GM12878 (cell line): ENCODE results near the gene SFSWAP. TPM values are rescaled to one million over a fixed set of nuclear protein-coding genes. Genes with fewer than 3 reads are reported as not detected.

Experiments used
- ATAC-seq: fragments of 200-7000 bp; cut with Tn5 transposase; 3 replicates; pipeline ENCODE4 v1.9.1; 2020; ENCODE audit warnings: mild to moderate bottlenecking, moderate library complexity
- BruUV-seq: library from RNA; stranded (reverse); fragments of 400-500 nt; replicated peaks from 2 replicates; lab custom pipeline; 2021; lab: Mats Ljungman, UMichigan
- CTCF ChIA-PET: fragments of 300-600 bp; sonication (Branson Sonifier 250); formaldehyde crosslinking; extraction: SDS; loops from one replicate; lab custom pipeline; 2021; ENCODE audit warnings: inconsistent platforms; lab: Yijun Ruan, JAX
- POLR2A ChIA-PET: fragments of 350-600 bp; formaldehyde crosslinking; extraction: SDS; loops from one replicate; lab custom pipeline; 2021; ENCODE audit warnings: inconsistent platforms; lab: Charles Lee
- RAD21 ChIA-PET: fragments of 300-600 bp; sonication (Branson Sonifier 250); formaldehyde crosslinking; loops from one replicate; lab custom pipeline; 2023; ENCODE audit warnings: antibody characterized with exemption; ENCODE audit not compliant: unreplicated experiment; lab: Charles Lee
- SMC1A ChIA-PET: fragments of 300-600 bp; sonication (Branson Sonifier 250); formaldehyde crosslinking; loops from one replicate; lab custom pipeline; 2023; ENCODE audit not compliant: unreplicated experiment, uncharacterized antibody; lab: Charles Lee
- DNase-seq: peaks from one replicate; pipeline ENCODE4 v3.0.0-alpha.2; 2011; ENCODE audit warnings: low read depth, low spot score
- FAIRE-seq: peaks from 3 replicates; lab custom pipeline; 2011; peaks lifted over from hg19 to GRCh38; lab: Jason Lieb, UNC
- H2AFZ ChIP-seq: 2 replicates; pipeline ENCODE4 v1.6.0; 2011; ENCODE audit warnings: low read depth, low read length, control low read depth; ENCODE audit not compliant: control insufficient read depth
- H3K27ac ChIP-seq: 2 replicates; pipeline ENCODE4 v1.5.1; 2011; ENCODE audit warnings: control low read depth; ENCODE audit not compliant: control insufficient read depth, insufficient read depth
- H3K27me3 ChIP-seq, 2 experiments: replicated peaks in 1 of 2; 2 replicates each; pipeline versions ENCODE4 v1.6.0 to v1.6.1; 2011; ENCODE audit warnings: low read length in 1 of 2; ENCODE audit not compliant: control insufficient read depth in 2 of 2, insufficient read depth in 2 of 2
- H3K36me3 ChIP-seq, 2 experiments: 2 replicates each; pipeline ENCODE4 v1.5.1; 2011; ENCODE audit warnings: low read length in 1 of 2; ENCODE audit not compliant: control insufficient read depth in 2 of 2, insufficient read depth in 2 of 2
- H3K4me1 ChIP-seq: 2 replicates; pipeline ENCODE4 v1.6.1; 2011; ENCODE audit warnings: mild to moderate bottlenecking, low read length, moderate library complexity, mixed read lengths; ENCODE audit not compliant: control insufficient read depth, insufficient read depth
- H3K4me2 ChIP-seq: 2 replicates; pipeline ENCODE4 v1.6.0; 2011; ENCODE audit warnings: control low read depth; ENCODE audit not compliant: control insufficient read depth, insufficient read depth
- H3K4me3 ChIP-seq: fragments of 200-600 bp; sonication (generic); 2 replicates; pipeline ENCODE4 v1.5.1; 2016
- H3K79me2 ChIP-seq: 2 replicates; pipeline ENCODE4 v1.6.0; 2011; ENCODE audit warnings: low read length; ENCODE audit not compliant: control insufficient read depth, insufficient read depth
- H3K9ac ChIP-seq: 2 replicates; pipeline ENCODE4 v1.8.0; 2011; ENCODE audit warnings: low read length, control low read depth, mixed read lengths; ENCODE audit not compliant: control insufficient read depth, insufficient read depth
- H3K9me3 ChIP-seq: replicated peaks from 3 replicates; pipeline ENCODE4 v1.5.1; 2011; ENCODE audit warnings: mild to moderate bottlenecking, low read length; ENCODE audit not compliant: control insufficient read depth, insufficient read depth
- H4K20me1 ChIP-seq: 2 replicates; pipeline ENCODE4 v1.6.0; 2011; ENCODE audit not compliant: control insufficient read depth, insufficient read depth
- CBX3 ChIP-seq: fragments of 200-600 bp; sonication (generic); IDR thresholded peaks from 2 replicates; pipeline ENCODE4 v1.6.1; 2016; ENCODE audit warnings: low read depth, borderline replicate concordance
- ETV6 ChIP-seq, 2 experiments: fragments of 450-650 bp in 1 of 2; IDR thresholded peaks in 1 of 2; conservative IDR thresholded peaks in 1 of 2; 2 replicates each; pipeline ENCODE4 v1.6.1; 2014; ENCODE audit warnings: antibody characterized with exemption in 1 of 2, borderline replicate concordance in 1 of 2, low read depth in 1 of 2, mild to moderate bottlenecking in 1 of 2, moderate library complexity in 1 of 2
- IRF3 ChIP-seq: fragments of 450-650 bp; IDR thresholded peaks from 2 replicates; pipeline ENCODE4 v1.6.1; 2014; ENCODE audit warnings: mild to moderate bottlenecking
- MYB ChIP-seq: fragments of 150-350 bp; IDR thresholded peaks from 2 replicates; pipeline ENCODE4 v1.6.1; 2014; ENCODE audit warnings: mild to moderate bottlenecking, low read depth, low read length, borderline replicate concordance
- MYC ChIP-seq: IDR thresholded peaks from 2 replicates; pipeline ENCODE4 v1.6.1; 2011; ENCODE audit warnings: mild to moderate bottlenecking, low read length, moderate library complexity, inconsistent platforms; ENCODE audit not compliant: insufficient read depth, insufficient replicate concordance, insufficient read length, severe bottlenecking
- REST ChIP-seq: IDR thresholded peaks from 2 replicates; pipeline ENCODE4 v1.6.1; 2012; ENCODE audit warnings: mild to moderate bottlenecking, low read depth, low read length
- SMARCA5 ChIP-seq: fragments of 450-650 bp; IDR thresholded peaks from 2 replicates; pipeline ENCODE4 v1.6.1; 2017; ENCODE audit warnings: mild to moderate bottlenecking
- SPI1 ChIP-seq: IDR thresholded peaks from 2 replicates; pipeline ENCODE4 v1.6.1; 2011; ENCODE audit warnings: low read depth, mild to moderate bottlenecking, low read length, moderate library complexity, borderline replicate concordance; ENCODE audit not compliant: insufficient read depth
- SREBF1 ChIP-seq: IDR thresholded peaks from 2 replicates; pipeline ENCODE4 v1.6.1; 2012; ENCODE audit warnings: mild to moderate bottlenecking, low read length
- SREBF2 ChIP-seq: IDR thresholded peaks from 2 replicates; pipeline ENCODE4 v1.6.1; 2012; ENCODE audit warnings: mild to moderate bottlenecking, low read length
- SUZ12 ChIP-seq: fragments of 200-600 bp; sonication (generic); IDR thresholded peaks from one replicate; pipeline ENCODE4 v1.6.1; 2018; ENCODE audit warnings: antibody characterized with exemption, mild to moderate bottlenecking; ENCODE audit not compliant: unreplicated experiment
- TCF7 ChIP-seq: IDR thresholded peaks from 2 replicates; pipeline ENCODE4 v1.6.1; 2014; ENCODE audit warnings: antibody characterized with exemption, borderline replicate concordance
- WGBS: methylation state at CpG from one replicate; pipeline ENCODE4 v1.1.6; 2016; ENCODE audit warnings: low lambda C conversion rate; ENCODE audit not compliant: insufficient replicate concordance, insufficient coverage; ENCODE audit errors: missing lambda C conversion rate; 5-methylcytosine and 5-hydroxymethylcytosine counted together
- in situ Hi-C: fragments of 300-500 bp; cut with MboI; formaldehyde crosslinking; loops from 9 replicates; pipeline ENCODE4 v1.14.3; 2018; ENCODE audit warnings: mixed read lengths
- intact Hi-C: fragments of 100-400 bp; cut with micrococcal nuclease; formaldehyde crosslinking; loops from one replicate; pipeline ENCODE4 v1.14.2; 2022; ENCODE audit not compliant: unreplicated experiment
- polyA plus RNA-seq, 11 experiments: library from polyadenylated mRNA; depleted of rRNA in 4 of 11; unstranded in 6 of 11; stranded (reverse) in 5 of 11; fragments of >200 nt; fragmentation: Nextera tagmentation in 4 of 11; fragmentation: Illumina TruSeq in 1 of 11; extraction: Ambion mirVana in 4 of 11; extraction: Trizol in 1 of 11; gene quantifications; 1 replicate in 1 of 11; 2 replicates in 10 of 11; pipeline versions ENCODE4 v1.2.1 to v1.2.3, GENCODE V29; 2011 to 2016; ENCODE audit warnings: inconsistent platforms in 2 of 11, missing spikeins in 2 of 11, low read depth in 1 of 11
- total RNA-seq, 4 experiments: library from RNA; depleted of rRNA in 3 of 4; stranded (reverse); fragments of >200 nt in 3 of 4; fragmentation: Illumina TruSeq in 1 of 4; extraction: Trizol in 1 of 4; gene quantifications; 2 replicates each; pipeline versions ENCODE4 v1.2.1 to v1.2.3, GENCODE V29; 2013 to 2021

SFSWAP gene
- total and polyA plus RNA-seq, 10 of the 15 experiments (the other 5 are each of a cell fraction or from before 2014, with no cell fraction given): 1.8 to 48.6 (median 25.0) TPM

- in situ Hi-C loops: no loop called here
- ATAC-seq: no peak
- CTCF ChIA-PET: no interaction called here
These were observed 136.6 kb downstream of the SFSWAP start for GRCh38 chr12:131847456-131847855.

More at GRCh38 chr12:131847456-131847855, 136.6 kb downstream of the SFSWAP start:
- TF ChIP-seq SPI1 (no peak), SMARCA5 (no peak), ETV6 (conservative IDR thresholded peaks at IDR 0.05 in 1 of 2, IDR thresholded peaks at IDR 0.05 in 1 of 2; ENCODE audit: borderline replicate concordance in 1 of 2, low read depth in 1 of 2) (no peak), TCF7 (no peak), MYB (no peak), SREBF2 (no peak), REST (no peak), MYC (no peak), SREBF1 (no peak), IRF3 (no peak), SUZ12 (no peak), CBX3 (no peak)
- ChIA-PET SMC1A (no interaction called here), RAD21 (no interaction called here), POLR2A (interaction anchor here (0.8 kb wide), 1 partner anchor 45 kb away, joined by 3 read pairs; no protein-coding TSS in a partner anchor)
- Histone ChIP-seq H3K79me2 (no peaks in the 10 kb centered on the region), H3K9ac (no peak overlapping the region), H3K27ac (no peak overlapping the region), H3K4me1 (no peaks in the 10 kb centered on the region), H4K20me1 (no peaks in the 10 kb centered on the region), H3K27me3 (no peaks in the 10 kb centered on the region), H3K36me3 (no peaks in the 10 kb centered on the region), H2AFZ (no peak overlapping the region), H3K4me3 (no peak overlapping the region), H3K9me3 (no peaks in the 10 kb centered on the region), H3K4me2 (no peak overlapping the region)
- BruUV-seq: no TSS peak
- FAIRE-seq (no peak), DNase-seq (no peak)
- 55% methylated on average over 10 of the region's 10 CpGs for WGBS
- intact Hi-C loops: no loop called here
